ENCODE data around the gene ASAP2.

Gene ASAP2

DNA sequence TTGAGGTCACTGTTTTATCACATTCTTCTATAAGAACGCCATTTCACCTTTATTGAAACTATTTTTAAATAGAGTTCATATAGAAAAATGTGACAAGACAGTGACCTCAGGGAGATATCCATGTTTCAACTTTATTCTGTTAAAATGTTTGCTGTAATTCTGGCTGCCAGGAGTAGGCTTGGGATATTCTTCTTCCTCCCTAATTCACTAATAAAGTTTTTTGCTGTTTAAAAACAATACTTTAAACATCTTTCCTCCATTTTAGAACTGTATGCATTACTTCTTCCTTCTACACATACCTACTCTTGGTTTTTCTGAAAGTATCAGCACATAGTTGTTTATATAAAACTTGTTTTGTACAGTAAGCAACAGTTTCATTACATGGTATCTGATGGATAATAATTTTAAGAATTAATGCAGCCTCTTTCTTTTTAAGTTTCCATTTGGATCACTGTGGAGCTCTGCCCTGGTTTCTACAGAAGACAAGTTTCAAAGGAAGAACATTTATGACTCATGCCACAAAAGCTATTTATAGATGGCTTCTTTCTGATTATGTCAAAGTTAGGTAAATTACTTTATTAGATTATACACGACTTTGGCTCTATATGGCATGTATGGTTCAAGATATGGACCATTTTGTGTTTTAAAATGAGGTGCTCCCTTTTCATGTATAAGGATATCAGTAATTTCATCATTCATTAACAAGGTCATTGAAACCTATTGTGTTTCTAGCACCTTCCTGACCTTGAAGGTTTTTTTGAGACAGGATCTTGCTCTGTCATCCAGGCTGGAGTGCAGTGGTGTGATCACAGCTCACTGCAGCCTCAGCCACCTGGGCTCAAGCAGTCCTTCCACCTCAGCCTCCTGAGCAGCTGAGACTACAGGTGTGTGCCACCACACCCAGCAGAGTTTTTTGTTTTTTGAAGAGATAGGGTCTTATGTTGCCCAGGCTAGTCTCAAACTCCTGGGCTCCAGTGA is 224.0 kb downstream of the ASAP2 start:
- no peak for DNase-seq (ENCODE audit: low read depth)

DNA sequence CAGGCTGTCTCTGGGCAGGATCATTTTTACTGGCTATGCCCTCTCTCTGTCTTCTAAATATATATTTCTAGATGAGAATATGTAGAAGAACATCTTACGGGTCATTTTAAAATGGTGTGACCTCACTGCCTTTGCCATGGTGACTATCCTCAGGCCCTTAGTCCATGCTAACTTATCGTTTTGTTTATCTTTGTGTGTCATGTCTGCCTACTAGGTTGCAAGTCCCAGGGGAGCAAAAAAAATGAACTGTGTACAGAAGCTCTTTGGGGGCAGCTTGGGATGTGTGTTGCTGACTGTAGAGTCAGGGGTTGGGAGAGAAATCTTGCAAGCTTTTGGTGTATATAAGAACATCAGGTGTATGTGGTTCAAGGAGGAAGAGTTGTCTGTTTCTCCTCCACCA is 227.9 kb downstream of the ASAP2 start:
- no peak for DNase-seq (ENCODE audit: low read depth)

DNA sequence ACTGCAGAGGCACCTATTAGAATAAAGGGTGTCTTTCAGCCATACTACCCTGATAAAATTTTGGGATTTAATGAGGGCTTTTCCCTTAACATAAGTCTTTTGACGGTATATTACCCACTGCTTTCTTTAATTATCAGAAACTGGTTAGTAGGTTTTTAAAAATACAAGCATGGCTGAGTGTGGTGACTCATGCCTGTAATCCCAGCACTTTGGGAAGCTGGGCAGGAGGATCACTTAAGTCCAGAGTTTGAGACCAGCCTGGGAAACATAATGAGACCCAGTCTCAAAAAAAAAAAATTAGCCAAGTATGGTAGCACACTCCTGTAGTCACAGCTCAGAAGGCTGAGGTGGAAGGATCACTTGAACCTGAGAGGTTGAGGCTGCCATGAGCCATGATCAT is 232.9 kb downstream of the ASAP2 start:
- DNase-seq (ENCODE audit: low read depth): no peak

DNA sequence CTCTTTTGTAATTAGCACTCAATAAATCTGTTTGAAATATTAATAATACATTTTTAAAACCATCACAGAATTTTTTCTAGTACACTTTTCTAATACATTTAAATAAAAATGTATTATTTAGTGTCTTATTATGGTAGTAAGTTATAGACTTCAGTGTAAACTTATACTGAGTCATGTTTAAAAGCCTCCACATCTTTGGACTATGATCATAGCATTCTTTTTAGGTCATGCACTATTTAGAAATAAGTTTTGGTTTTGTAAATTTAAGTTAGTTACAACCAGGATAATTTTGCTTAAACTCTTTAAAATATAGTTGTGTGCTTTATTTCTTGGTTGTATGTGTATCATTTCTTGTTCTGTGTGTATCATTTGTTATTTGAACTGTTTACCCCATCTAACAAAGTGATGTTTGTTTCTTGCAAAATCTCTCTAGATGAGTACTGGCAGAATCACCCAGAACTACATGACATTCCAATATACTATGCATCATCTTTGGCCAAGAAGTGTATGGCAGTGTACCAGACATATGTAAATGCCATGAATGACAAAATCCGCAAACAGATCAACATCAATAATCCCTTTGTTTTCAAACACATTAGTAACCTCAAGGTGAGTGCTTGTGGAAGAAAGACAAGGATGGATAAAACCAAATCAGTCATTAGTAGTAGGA is 233.6 kb downstream of the ASAP2 start:
- no peak for DNase-seq (ENCODE audit: low read depth)

DNA sequence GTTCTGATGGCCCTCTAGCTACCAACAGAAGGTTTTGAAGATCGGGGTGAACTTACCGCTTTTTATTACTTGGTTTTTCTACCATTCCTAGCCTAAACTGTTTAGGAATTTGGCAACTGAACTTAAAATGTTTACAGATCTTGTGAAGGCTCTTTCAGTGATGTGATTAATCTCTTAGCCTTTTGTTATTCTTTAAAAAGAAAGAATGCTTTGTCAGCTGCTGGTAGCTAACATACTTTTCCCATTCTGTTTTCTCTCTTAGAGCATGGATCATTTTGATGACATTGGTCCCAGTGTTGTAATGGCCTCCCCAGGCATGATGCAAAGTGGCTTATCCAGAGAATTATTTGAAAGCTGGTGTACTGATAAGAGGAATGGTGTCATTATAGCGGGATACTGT is 234.9 kb downstream of the ASAP2 start:
- no peak for DNase-seq (ENCODE audit: low read depth)

DNA sequence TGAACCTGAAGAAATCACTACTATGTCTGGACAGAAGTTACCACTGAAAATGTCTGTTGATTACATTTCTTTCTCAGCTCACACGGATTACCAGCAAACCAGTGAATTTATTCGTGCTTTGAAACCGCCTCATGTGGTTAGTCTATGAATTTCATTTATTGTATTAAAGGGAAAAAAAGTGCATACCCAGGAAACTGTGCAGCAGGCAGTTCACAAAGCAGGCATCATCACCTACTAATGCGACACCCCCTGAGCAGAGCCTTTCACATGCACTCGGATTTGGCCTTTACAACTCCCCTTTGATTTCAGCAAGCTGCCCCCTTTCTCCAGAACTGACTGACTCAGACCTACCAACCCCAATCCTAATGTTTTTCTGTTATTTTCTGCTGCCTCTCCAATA is 236.9 kb downstream of the ASAP2 start:
- no peak for DNase-seq (ENCODE audit: low read depth)

DNA sequence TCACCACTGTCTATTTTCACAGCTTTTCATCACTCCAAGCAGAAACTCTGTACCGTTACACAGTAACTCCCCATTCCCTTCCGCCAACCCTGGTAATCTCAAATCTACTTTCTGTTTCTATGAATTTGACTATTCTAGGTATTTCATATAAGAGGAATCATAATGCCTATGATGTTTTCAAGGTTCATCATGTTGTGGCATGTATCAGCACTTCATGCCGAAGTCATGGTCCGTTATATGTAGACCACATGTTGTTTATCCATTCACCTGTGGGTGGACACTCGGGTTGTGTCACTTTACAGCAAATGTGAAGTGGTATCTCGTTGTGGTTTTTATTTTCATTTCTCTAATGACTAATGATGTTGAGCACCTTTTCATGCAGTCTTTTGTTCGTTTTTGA is 238.5 kb downstream of the ASAP2 start:
- DNase-seq (ENCODE audit: low read depth): no peak

DNA sequence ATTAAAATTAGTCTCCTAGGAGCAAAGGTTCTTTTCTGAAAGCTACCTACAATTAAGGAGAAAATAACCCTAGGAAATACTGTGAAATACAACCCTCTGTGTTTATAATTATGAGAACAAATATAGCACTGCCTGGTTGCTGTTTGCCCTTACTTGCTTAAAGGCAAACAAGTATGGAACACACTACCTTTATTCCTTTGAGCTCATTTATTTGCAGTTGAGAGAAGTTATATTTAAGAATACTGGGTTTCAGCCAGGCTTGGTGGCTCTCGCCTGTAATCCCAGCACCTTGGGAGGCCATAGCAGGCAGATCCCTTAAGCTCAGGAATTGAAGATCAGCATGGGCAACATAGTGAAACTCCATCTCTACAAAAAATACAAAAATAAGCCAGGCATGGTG is 244.6 kb downstream of the ASAP2 start:
- DNase-seq (ENCODE audit: low read depth): no peak

All from stimulated activated CD8-positive, alpha-beta memory T cell treated with anti-CD3 and anti-CD28 coated beads, Interleukin-15, amount 100 ng/mL, for 1 hour (primary cell).